Upper lobe of left lung (tissue), 4 donors: ENCODE results near the gene SLC4A2.

Experiments used
- POLR2A ChIP-seq, 4 donors: fragments of 450-650 bp; IDR thresholded peaks; one replicate each; pipeline ENCODE4 v1.5.1; 2016 to 2017; ENCODE audit warnings: antibody characterized with exemption in 4 of 4, mild to moderate bottlenecking in 2 of 4
- TF ChIP-seq, protein P1 (sequence below), 6 experiments: fragments of 450-650 bp in 4 of 6; fragments of 200-600 bp in 2 of 6; sonication (generic) in 2 of 6; IDR thresholded peaks; one replicate each; pipeline ENCODE4 v1.5.1; 2016 to 2019; ENCODE audit warnings: antibody characterized with exemption in 6 of 6

DNA sequence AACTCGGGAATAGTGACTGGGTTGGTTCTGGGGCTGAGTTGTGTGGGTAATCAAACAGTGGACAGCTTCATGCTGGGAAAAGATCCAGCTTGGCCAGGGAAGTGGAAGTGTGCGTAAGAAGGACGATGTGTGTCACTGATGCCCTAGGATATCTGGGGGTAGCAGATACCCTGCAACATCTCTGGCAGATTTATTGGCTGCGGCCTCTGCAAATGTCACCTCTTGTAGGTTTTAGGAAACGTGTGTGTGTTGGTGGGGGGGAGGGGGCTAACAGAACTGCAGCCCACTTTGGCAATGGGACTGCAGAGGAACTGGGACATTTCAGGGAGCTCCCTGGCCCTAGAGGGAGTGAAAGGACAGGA, 25.9 kb downstream of the SLC4A2 start:
- TF ChIP-seq, protein P1, sequence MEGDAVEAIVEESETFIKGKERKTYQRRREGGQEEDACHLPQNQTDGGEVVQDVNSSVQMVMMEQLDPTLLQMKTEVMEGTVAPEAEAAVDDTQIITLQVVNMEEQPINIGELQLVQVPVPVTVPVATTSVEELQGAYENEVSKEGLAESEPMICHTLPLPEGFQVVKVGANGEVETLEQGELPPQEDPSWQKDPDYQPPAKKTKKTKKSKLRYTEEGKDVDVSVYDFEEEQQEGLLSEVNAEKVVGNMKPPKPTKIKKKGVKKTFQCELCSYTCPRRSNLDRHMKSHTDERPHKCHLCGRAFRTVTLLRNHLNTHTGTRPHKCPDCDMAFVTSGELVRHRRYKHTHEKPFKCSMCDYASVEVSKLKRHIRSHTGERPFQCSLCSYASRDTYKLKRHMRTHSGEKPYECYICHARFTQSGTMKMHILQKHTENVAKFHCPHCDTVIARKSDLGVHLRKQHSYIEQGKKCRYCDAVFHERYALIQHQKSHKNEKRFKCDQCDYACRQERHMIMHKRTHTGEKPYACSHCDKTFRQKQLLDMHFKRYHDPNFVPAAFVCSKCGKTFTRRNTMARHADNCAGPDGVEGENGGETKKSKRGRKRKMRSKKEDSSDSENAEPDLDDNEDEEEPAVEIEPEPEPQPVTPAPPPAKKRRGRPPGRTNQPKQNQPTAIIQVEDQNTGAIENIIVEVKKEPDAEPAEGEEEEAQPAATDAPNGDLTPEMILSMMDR (IDR thresholded peaks at IDR 0.05), result no peak
- no peak for TF ChIP-seq POLR2A (IDR thresholded peaks at IDR 0.05)
